NK-92 treated with Interleukin-12 subunit alpha and Interleukin-12 subunit beta, amount 100 ng/mL, for 24 hours (cell line): ENCODE measurements around the gene PIK3CB.
A peak's percentile ranks its signal among the peaks of the same experiment; 100 is the strongest.

Source experiments
- DNase-seq: peaks from one replicate; lab custom pipeline; 2025; lab: John Stamatoyannopoulos, UW

The PIK3CB gene

GRCh38 chr3:138834596-138835396 lies at the start of gene PIK3CB:
PIK3CB (minus strand) TSS chr3:138834928; CDS start chr3:138759343, 75,585 bp downstream.
- DNase-seq, result peak; percentile 79

DNA sequence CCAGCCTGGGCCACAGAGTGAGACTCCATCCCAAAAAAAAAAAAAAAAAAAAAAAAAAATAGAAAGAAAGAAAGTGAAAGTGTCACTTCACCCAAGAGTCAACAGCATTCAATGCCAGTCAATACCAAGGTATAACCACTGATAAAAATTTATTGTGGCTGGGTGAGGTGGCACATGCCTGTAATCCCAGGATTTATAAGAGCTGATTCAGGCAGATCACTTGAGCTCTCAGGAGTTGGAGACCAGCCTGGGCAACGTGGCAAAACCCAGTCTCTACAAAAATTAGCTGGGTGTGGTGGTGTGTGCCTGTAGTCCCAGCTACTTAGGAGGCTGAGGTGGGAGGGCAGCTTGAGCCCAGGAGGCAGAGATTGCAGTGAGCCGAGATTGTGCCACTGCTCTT lies 46.5 kb upstream of the PIK3CB start:
- DNase-seq, result no peak

DNA sequence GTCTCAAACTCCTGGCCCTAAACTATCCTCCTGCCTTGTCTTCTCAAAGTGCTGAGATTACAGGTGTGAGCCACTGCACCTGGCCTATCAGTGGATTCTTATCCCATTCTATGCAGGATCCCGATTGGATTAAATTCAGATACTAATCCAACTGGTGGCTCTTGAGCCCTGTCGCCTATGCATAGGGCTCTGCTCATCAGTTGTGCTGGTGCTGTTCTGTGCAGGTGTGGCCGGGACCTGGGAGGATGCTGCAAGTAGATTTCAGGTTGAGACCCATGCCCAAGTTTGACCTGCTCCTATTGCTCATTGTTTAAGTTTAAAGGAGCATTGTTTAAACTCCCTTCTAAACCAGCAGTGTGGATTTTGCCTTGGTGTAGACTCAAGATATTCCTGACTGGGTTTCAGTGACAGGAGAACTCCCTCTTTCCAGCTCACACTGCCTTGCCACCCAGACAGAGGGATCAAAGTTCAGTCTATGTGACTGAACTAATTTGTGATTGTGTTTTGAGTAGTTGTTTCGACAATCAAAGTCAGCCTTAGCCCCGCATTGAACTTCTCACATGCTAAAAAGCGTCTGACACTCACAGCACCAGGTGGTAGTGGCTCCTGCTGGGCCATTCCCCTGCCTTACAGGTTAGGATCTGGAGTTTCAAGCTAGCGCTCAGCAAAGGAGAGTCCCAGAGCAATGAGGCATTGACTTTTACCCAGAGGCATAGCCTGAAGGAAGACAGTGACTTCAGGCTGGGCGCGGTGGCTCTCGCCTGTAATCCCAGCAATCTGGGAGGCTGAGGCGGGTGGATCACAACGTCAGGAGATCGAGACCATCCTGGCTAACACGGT lies 45.0 kb upstream of the PIK3CB start:
- DNase-seq, result no peak

DNA sequence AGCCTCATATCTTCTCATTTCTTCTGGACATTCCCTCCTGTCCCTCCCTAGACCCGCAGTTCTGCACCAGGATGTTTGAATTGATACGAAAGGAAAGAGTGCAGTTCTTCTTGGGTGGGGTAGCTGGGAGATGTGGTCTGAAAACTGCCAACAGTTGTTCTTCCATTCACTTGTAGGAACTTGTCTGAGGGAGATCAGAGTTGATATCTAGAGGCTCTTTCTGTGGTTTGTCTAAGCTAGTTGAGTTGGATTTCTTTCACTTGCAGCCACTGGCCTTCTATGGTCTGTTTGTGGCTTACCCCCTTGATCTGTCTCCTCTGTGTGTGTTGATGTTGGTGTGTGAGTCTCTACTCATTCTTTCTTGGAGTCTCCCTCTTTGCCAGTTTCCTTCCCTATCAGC lies 42.5 kb upstream of the PIK3CB start:
- no peak for DNase-seq

- no peak for DNase-seq
Measured at GRCh38 chr3:138875754-138876664, 41.3 kb upstream of the PIK3CB start.

GRCh38 chr3:138875096-138875753 lies 40.5 kb upstream of the PIK3CB start:
- DNase-seq, result no peak

DNA sequence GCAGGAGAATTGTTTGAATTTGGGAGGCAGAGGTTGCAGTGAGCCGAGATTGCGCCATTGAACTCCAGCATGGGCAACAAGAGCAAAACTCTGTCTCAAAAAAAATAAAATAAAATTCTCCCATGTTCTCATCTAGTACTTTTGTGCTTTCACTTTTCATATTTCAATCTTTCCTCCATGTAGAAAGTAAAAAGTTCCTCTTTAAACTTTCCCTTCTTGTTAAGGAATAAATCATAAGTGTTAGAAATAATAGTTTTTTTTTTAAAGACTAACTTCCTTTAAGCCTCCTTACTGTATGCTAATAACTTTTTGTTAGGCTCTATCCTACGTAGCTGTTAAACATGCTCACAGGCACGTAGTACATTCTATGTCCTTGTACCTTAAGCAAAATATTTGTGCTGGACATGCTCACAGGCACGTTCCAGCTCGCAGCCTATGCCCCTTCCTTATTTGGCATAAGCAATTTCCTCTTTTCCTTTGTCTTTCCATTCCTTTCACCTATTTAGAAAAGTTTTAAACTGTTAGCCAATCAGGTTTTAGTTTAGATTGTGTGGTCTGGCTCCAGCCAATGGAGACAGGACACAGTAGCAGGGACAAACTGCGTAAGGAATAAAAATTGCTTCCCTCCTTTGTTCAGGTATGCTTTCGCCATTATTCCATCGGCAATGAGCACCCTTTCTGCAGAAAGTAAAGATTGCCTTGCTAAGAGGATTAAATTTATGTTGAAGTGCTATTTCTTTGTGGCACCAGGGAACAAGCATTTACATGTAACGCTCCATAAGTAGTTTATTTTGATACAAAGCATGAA lies 38.9 kb upstream of the PIK3CB start:
- DNase-seq, result no peak

GRCh38 chr3:138872632-138873031 lies 37.9 kb upstream of the PIK3CB start:
- DNase-seq, result no peak

- DNase-seq, result no peak
Measured at GRCh38 chr3:138867996-138868395, 33.3 kb upstream of the PIK3CB start.

- DNase-seq, result no peak
Measured at GRCh38 chr3:138863776-138864113, 29.0 kb upstream of the PIK3CB start.

DNA sequence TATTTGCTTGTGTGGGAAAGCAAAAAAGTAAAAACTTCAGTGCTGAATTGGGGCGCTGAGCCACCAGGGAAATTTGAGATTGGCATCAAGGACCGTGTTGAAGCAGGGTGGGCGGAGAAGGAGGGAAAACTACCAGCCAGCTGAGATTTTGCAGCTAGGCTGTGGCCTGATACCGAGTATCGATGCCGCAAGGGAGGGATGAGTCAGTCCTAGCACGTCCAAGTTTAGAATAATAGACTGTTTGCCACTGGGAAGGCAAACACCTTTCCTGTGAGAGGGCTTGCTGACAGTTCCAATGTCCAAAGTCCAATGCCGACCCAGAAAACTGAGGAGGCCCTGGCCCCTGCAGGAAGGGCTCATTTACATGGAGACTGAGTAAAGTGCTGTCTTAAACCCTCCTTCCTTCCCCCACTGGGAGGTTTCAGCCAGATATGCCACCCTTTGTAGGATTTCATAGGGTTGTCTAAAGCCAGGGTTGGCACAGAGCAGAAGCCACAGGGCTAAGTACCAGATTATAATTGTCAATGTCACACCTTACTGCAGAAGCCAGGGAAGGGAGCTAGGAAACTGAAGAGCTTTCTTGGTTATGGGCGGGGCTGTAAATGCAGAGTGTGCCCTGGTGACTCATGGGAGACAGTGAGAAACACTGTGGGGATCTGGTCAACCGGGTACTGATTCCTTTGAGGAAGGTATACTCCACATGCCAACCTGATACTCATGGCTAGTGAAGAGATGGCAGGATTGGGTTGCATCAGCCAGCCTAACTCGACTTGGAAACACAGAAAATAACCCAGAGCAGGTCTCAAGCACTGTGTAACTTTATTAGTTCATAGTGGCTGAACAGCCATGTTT lies 28.4 kb upstream of the PIK3CB start:
- DNase-seq, result peak; percentile 24

DNA sequence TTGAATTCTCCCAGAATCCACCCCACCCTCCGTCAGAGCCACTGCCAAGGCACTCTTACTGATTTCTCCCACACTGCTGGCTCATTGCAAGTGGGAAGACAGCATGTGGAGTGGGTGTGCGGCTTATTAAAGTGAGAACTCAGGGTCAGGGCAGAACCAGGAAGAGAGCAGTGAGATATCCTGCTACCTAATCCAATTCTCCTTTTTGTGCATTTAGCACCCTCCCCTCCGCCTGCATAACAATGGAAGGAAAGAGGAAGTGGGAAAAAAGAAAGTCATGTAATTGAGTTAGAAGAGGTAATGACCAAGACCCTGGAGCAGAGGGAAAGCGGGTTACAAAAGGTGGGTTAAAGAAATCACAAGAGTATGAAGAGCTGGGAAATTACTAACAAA lies 27.8 kb upstream of the PIK3CB start:
- no peak for DNase-seq

- DNase-seq, result no peak
Measured at GRCh38 chr3:138861798-138862197, 27.1 kb upstream of the PIK3CB start.

GRCh38 chr3:138856799-138857198 lies 22.1 kb upstream of the PIK3CB start:
- DNase-seq, result no peak

- no peak for DNase-seq
Measured at GRCh38 chr3:138854940-138855339, 20.2 kb upstream of the PIK3CB start.

GRCh38 chr3:138854204-138854603 lies 19.5 kb upstream of the PIK3CB start:
- no peak for DNase-seq

- no peak for DNase-seq
Measured at GRCh38 chr3:138850151-138850550, 15.4 kb upstream of the PIK3CB start.

DNA sequence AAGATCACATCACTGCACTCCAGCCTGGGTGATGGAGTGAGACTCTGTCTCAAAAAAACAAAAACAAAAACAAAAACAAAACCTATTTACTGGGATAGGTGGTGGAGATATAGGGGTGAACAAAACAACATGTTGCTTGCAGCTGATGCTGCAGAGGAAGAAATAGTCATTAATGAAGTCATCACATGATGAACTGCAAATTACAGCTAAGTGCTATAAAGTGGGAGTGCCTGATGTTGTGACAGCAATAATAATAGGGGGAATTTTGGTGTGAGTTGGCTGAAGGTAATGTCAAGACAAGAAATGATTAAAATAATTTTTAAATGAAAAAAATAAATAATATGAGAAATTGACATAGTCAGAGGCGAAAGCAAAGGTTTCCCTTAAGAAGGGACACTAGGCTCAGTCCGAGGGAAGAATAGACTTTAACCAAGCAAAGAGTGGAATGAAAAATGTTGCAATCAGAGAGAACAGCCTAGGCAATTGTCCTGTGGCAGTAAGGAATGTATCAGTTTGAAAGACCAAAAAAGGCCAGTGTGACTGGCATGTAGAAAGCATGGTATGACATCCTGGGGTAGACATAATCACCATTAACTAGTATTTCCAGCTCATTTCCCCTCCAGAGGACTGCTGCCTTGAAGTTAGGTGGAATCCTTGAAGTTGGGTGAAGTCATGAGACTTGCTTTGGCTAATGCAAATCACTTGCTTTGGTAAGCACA lies 14.7 kb upstream of the PIK3CB start:
- DNase-seq, result no peak

DNA sequence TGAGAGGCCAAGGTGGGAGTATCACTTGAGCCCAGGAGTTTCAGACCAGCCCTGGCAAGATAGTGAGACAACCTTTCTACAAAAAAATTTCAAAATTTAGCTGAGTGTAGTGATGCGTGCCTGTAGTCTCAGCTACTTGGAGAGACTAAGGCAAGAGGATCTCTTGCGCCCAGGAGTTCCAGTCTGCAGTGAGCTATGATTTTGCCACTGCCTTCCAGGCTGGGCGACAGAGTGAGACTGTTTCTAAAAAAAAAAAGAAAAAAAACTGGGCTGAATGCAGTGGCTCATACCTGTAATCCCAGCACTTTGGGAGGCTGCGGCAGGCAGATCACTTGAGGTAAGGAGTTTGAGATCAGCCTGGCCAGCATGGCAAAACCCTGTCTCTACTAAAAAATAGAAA lies 14.0 kb upstream of the PIK3CB start:
- no peak for DNase-seq
